Testis (tissue), 3 donors: ENCODE measurements around the gene CAMTA2. TPM values are rescaled to one million over a fixed set of nuclear protein-coding genes. Genes with fewer than 3 reads are reported as not detected.

ENCODE experiments used
- DNase-seq: peaks from one replicate; pipeline ENCODE4 v3.0.0-alpha.2; 2019
- H3K27ac ChIP-seq, 2 donors: fragments of 200-600 bp; sonication (generic); one replicate each; pipeline ENCODE4 v1.5.1; 2019
- H3K27me3 ChIP-seq: fragments of 200-600 bp; sonication (generic); one replicate; pipeline ENCODE4 v1.5.1; 2019
- H3K36me3 ChIP-seq: fragments of 200-600 bp; sonication (generic); one replicate; pipeline ENCODE4 v1.5.1; 2017; ENCODE audit warnings: low read depth; ENCODE audit errors: missing control alignments
- H3K4me1 ChIP-seq: fragments of 200-600 bp; sonication (generic); one replicate; pipeline ENCODE4 v1.5.1; 2019
- H3K4me3 ChIP-seq, 2 donors: fragments of 200-600 bp; sonication (generic); one replicate each; pipeline ENCODE4 v1.5.1; 2017 to 2019
- H3K9me3 ChIP-seq: fragments of 200-600 bp; sonication (generic); one replicate; pipeline ENCODE4 v1.5.1; 2017
- POLR2A ChIP-seq: fragments of 450-650 bp; IDR thresholded peaks from one replicate; pipeline ENCODE4 v1.6.1; 2017; ENCODE audit warnings: antibody characterized with exemption, mild to moderate bottlenecking, moderate library complexity
- WGBS, 2 donors: methylation state at CpG; one replicate each; pipeline ENCODE4 v1.1.5; 2018; 5-methylcytosine and 5-hydroxymethylcytosine counted together
- intact Hi-C: fragments of 100-400 bp; cut with DNase I; formaldehyde crosslinking; loops from one replicate; pipeline ENCODE4 v1.15.1; 2023; ENCODE audit warnings: low total_unique reads
- polyA plus RNA-seq: library from polyadenylated mRNA; stranded (reverse); fragments of 350-450 nt; fragmentation: Illumina TruSeq; extraction: RNeasy Lipid Tissue Mini Kit (QIAGEN cat#74804); gene quantifications from one replicate; pipeline ENCODE4 v1.2.3, GENCODE V29; 2014; ENCODE audit warnings: low read depth, low replicate concordance; ENCODE audit not compliant: insufficient read depth
- total RNA-seq, 2 donors: library from RNA; depleted of rRNA; stranded (reverse); fragments of >200 nt; gene quantifications; one replicate each; pipeline ENCODE4 v1.2.3, GENCODE V29; 2016
- TF ChIP-seq, protein P1 (sequence below), 3 experiments: fragments of 450-650 bp in 2 of 3; fragments of 200-600 bp in 1 of 3; sonication (generic) in 1 of 3; IDR thresholded peaks; one replicate each; pipeline ENCODE4 v1.5.1; 2016 to 2019; ENCODE audit warnings: antibody characterized with exemption in 3 of 3, mild to moderate bottlenecking in 2 of 3, moderate library complexity in 1 of 3

Gene CAMTA2
- total and polyA plus RNA-seq, 3 donors from 2014 or later: 22.4 to 59.3 (median 51.3) TPM

DNA sequence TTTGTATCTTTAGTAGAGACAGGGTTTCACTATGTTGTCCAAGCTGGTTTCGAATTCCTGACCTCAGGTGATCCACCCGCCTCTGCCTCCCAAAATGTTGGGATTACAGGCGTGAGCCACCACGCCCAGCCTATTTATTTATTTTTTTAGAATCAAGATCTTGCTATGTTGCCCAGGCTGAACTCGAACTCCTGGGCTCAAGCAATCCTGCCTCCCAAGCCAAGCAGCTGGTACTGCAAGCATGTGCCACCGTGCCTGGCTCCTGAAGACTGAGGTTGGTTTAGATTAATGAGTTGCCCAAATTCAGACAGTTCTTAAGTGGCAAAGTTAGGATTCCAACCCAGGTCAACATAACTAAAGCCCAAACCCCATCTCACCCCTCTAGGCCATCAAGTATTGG, 39.8 kb upstream of the CAMTA2 start:
- Histone ChIP-seq H3K27ac (no peak overlapping the region), H3K36me3 (no peaks in the 10 kb centered on the region), H3K4me1 (no peaks in the 10 kb centered on the region), H3K4me3 (no peak overlapping the region), H3K27me3 (no peaks in the 10 kb centered on the region), H3K9me3 (no peaks in the 10 kb centered on the region)
- no peak for DNase-seq
- 90 to 97% methylated on average over 6 of the region's 6 CpGs for WGBS, 2 donors
- intact Hi-C loops: no loop called here
- TF ChIP-seq, protein P1, sequence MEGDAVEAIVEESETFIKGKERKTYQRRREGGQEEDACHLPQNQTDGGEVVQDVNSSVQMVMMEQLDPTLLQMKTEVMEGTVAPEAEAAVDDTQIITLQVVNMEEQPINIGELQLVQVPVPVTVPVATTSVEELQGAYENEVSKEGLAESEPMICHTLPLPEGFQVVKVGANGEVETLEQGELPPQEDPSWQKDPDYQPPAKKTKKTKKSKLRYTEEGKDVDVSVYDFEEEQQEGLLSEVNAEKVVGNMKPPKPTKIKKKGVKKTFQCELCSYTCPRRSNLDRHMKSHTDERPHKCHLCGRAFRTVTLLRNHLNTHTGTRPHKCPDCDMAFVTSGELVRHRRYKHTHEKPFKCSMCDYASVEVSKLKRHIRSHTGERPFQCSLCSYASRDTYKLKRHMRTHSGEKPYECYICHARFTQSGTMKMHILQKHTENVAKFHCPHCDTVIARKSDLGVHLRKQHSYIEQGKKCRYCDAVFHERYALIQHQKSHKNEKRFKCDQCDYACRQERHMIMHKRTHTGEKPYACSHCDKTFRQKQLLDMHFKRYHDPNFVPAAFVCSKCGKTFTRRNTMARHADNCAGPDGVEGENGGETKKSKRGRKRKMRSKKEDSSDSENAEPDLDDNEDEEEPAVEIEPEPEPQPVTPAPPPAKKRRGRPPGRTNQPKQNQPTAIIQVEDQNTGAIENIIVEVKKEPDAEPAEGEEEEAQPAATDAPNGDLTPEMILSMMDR (IDR thresholded peaks at IDR 0.05): no peak
- TF ChIP-seq POLR2A: no peak

DNA sequence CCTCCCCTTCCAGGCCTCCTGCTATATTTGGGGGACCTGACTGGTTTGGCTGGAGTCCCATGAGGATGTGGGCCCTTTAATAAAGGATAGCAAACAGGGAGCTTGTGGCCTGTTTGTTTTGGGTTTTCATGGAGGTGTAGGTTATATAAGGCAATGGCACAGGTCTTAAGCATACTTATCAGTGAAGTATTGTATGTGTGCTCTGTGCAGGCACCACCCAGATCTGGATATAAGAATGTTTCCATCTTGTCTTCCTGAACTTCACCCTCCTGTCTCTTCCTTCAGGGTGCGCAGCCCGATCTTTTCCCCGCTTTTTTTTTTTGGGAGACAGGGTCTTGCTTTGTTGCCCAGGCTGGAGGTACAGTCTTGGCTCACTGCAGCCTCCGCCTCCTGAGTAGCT, 37.1 kb upstream of the CAMTA2 start:
- no peaks in the 10 kb centered on the region for H3K9me3 ChIP-seq
- H3K4me1 ChIP-seq: no peaks in the 10 kb centered on the region
- H3K4me3 ChIP-seq: no peak overlapping the region
- WGBS, 2 donors: 94 to 97% methylated on average over 4 of the region's 4 CpGs
- no peaks in the 10 kb centered on the region for H3K36me3 ChIP-seq
- intact Hi-C loops: no loop called here
- H3K27me3 ChIP-seq: no peaks in the 10 kb centered on the region
- TF ChIP-seq POLR2A: no peak
- TF ChIP-seq, protein P1 (IDR thresholded peaks at IDR 0.05): no peak
- DNase-seq: no peak
- no peak overlapping the region for H3K27ac ChIP-seq

DNA sequence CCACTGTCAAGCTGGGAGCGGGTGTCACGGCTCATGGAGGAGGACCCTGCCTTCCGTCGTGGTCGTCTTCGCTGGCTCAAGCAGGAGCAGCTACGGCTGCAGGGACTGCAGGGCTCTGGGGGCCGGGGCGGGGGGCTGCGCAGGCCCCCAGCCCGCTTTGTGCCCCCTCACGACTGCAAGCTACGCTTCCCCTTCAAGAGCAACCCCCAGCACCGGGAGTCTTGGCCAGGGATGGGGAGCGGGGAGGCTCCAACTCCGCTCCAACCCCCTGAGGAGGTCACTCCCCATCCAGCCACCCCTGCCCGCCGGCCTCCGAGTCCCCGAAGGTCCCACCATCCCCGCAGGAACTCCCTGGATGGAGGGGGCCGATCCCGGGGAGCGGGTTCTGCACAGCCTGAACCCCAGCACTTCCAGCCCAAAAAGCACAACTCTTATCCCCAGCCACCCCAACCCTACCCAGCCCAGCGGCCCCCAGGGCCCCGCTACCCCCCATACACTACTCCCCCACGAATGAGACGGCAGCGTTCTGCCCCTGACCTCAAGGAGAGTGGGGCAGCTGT, 36.2 kb upstream of the CAMTA2 start:
- Histone ChIP-seq H3K36me3 (no peaks in the 10 kb centered on the region), H3K9me3 (no peaks in the 10 kb centered on the region)

DNA sequence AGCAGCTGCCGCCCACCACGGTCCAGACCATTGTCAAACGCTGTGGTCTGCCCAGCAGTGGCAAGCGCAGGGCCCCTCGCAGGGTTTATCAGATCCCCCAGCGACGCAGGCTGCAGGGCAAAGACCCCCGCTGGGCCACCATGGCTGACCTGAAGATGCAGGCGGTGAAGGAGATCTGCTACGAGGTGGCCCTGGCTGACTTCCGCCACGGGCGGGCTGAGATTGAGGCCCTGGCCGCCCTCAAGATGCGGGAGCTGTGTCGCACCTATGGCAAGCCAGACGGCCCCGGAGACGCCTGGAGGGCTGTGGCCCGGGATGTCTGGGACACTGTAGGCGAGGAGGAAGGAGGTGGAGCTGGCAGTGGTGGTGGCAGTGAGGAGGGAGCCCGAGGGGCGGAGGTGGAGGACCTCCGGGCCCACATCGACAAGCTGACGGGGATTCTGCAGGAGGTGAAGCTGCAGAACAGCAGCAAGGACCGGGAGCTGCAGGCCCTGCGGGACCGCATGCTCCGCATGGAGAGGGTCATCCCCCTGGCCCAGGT, 34.8 kb upstream of the CAMTA2 start:
- Histone ChIP-seq H3K4me3 (no peak overlapping the region), H3K27me3 (no peaks in the 10 kb centered on the region), H3K36me3 (no peaks in the 10 kb centered on the region), H3K4me1 (no peaks in the 10 kb centered on the region), H3K9me3 (no peaks in the 10 kb centered on the region), H3K27ac (no peak overlapping the region)
- intact Hi-C loops: no loop called here
- 96% methylated on average over 30 of the region's 30 CpGs; no CpG with 5 or more reads in 1 of the 2 donors for WGBS, 2 donors
- no peak for DNase-seq
- no peak for TF ChIP-seq POLR2A
- TF ChIP-seq, protein P1 (IDR thresholded peaks at IDR 0.05): no peak

More for the DNA sequence above, 36.2 kb upstream of the CAMTA2 start:
- Histone ChIP-seq H3K4me3 (no peak overlapping the region), H3K27me3 (no peaks in the 10 kb centered on the region), H3K4me1 (no peaks in the 10 kb centered on the region), H3K27ac (no peak overlapping the region)
- 89 to 92% methylated on average over 25 to 29 of the region's 29 CpGs for WGBS, 2 donors
- no peak for DNase-seq
- intact Hi-C loops: no loop called here
- no peak for TF ChIP-seq POLR2A
- TF ChIP-seq, protein P1 (IDR thresholded peaks at IDR 0.05): no peak

DNA sequence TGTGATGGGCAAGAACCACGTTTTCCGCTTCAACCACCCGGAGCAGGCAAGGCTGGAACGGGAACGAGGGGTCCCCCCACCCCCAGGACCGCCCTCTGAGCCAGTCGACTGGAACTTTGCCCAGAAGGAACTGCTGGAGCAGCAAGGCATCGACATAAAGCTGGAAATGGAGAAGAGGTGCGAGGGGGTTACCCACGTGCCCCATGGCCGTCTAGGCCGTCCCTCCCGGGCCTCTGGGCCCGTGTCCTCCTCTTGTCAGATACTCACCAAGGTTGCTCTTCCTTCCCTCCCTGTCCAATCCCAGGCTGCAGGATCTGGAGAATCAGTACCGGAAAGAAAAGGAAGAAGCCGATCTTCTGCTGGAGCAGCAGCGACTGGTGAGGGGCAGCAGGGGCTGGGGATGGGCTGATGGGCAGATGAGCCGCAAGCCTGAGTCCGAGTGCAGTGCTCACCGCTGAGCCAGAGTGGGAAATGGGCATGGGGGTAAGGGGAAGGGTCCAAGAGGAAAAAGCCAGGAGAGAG, 33.1 kb upstream of the CAMTA2 start:
- H3K36me3 ChIP-seq: no peaks in the 10 kb centered on the region
- TF ChIP-seq, protein P1 (IDR thresholded peaks at IDR 0.05): no peak
- TF ChIP-seq POLR2A: no peak
- H3K4me3 ChIP-seq: no peak overlapping the region
- intact Hi-C loops: no loop called here
- no peaks in the 10 kb centered on the region for H3K9me3 ChIP-seq
- no peak overlapping the region for H3K27ac ChIP-seq
- no peak for DNase-seq
- no peaks in the 10 kb centered on the region for H3K4me1 ChIP-seq
- 85 to 90% methylated on average over 12 to 20 of the region's 20 CpGs for WGBS, 2 donors
- no peaks in the 10 kb centered on the region for H3K27me3 ChIP-seq
